Prostate gland (tissue), 2 donors: ENCODE results near the gene SPATA20. TPM values are rescaled to one million over a fixed set of nuclear protein-coding genes. Genes with fewer than 3 reads are reported as not detected.

Experiments used
- DNase-seq: peaks from one replicate; pipeline ENCODE4 v3.0.0-alpha.2; 2019; ENCODE audit warnings: low spot score
- H3K27ac ChIP-seq, 2 donors: fragments of 200-600 bp; sonication (generic); 2 replicates each; pipeline ENCODE4 v1.5.1; 2017 to 2019
- H3K27me3 ChIP-seq: fragments of 200-600 bp; sonication (generic); replicated peaks from 2 replicates; pipeline ENCODE4 v1.5.1; 2019; ENCODE audit not compliant: insufficient read depth
- H3K36me3 ChIP-seq, 2 donors: fragments of 200-600 bp; sonication (generic); 1 replicate in 1 of 2; 2 replicates in 1 of 2; pipeline versions ENCODE4 v1.5.1 to v1.8.1; 2017 to 2019
- H3K4me1 ChIP-seq: fragments of 200-600 bp; sonication (generic); replicated peaks from 2 replicates; pipeline ENCODE4 v1.5.1; 2019
- H3K4me3 ChIP-seq, 2 donors: fragments of 200-600 bp; sonication (generic); 2 replicates each; pipeline ENCODE4 v1.5.1; 2017 to 2019
- H3K9me3 ChIP-seq: fragments of 200-600 bp; sonication (generic); 2 replicates; pipeline ENCODE4 v1.5.1; 2017
- CTCF ChIP-seq, 4 experiments: fragments of 200-600 bp in 2 of 4; fragments of 450-650 bp in 2 of 4; sonication (generic) in 2 of 4; IDR thresholded peaks; 1 replicate in 3 of 4; 2 replicates in 1 of 4; pipeline ENCODE4 v1.5.1; 2016 to 2019; ENCODE audit warnings: antibody characterized with exemption in 4 of 4, mild to moderate bottlenecking in 2 of 4, moderate library complexity in 2 of 4
- POLR2A ChIP-seq: fragments of 450-650 bp; IDR thresholded peaks from one replicate; pipeline ENCODE4 v1.6.1; 2016; ENCODE audit warnings: antibody characterized with exemption, mild to moderate bottlenecking
- POLR2AphosphoS5 ChIP-seq: sonication (generic); formaldehyde crosslinking; IDR thresholded peaks from one replicate; pipeline ENCODE4 v1.6.1; 2017; ENCODE audit warnings: antibody characterized with exemption
- WGBS: methylation state at CpG from one replicate; pipeline ENCODE4 v1.1.5; 2018; 5-methylcytosine and 5-hydroxymethylcytosine counted together
- intact Hi-C: fragments of 100-400 bp; cut with DNase I; formaldehyde crosslinking; loops from one replicate; pipeline ENCODE4 v1.14.2; 2022
- total RNA-seq, 2 donors: library from RNA; depleted of rRNA; stranded (reverse); fragments of >200 nt; gene quantifications; one replicate each; pipeline ENCODE4 v1.1.0, GENCODE V29; 2016

Gene SPATA20
- total RNA-seq, 2 donors from 2014 or later, result 188 to 208 TPM

GRCh38 chr17:50581316-50581715 is 34.3 kb downstream of the SPATA20 start:
- Histone ChIP-seq H3K4me3 (no peak overlapping the region), H3K9me3 (no peaks in the 10 kb centered on the region), H3K27me3 (no peaks in the 10 kb centered on the region), H3K27ac (no peak overlapping the region), H3K36me3 (no peaks in the 10 kb centered on the region), H3K4me1 (no peaks in the 10 kb centered on the region)
- no peak for DNase-seq
- TF ChIP-seq CTCF (IDR thresholded peaks at IDR 0.05), result no peak
- no peak for TF ChIP-seq POLR2AphosphoS5
- TF ChIP-seq POLR2A, result no peak
- WGBS, result 96% methylated on average over 12 of the region's 12 CpGs
- intact Hi-C loops, result no loop called here

- WGBS, result 78% methylated on average over 2 of the region's 2 CpGs
- Histone ChIP-seq H3K4me1 (no peaks in the 10 kb centered on the region), H3K27ac (no peak overlapping the region), H3K4me3 (no peak overlapping the region), H3K27me3 (no peaks in the 10 kb centered on the region), H3K9me3 (no peaks in the 10 kb centered on the region), H3K36me3 (no peaks in the 10 kb centered on the region)
- TF ChIP-seq CTCF (IDR thresholded peaks at IDR 0.05) (no peak), POLR2AphosphoS5 (no peak), POLR2A (no peak)
- no peak for DNase-seq
- intact Hi-C loops, result no loop called here
These were observed 35.8 kb downstream of the SPATA20 start for GRCh38 chr17:50582741-50583140.

GRCh38 chr17:50583641-50584040 is 36.7 kb downstream of the SPATA20 start:
- H3K9me3 ChIP-seq, result no peaks in the 10 kb centered on the region
- peaks cover 3% of the 10 kb centered on the region for H3K4me1 ChIP-seq
- WGBS, result 78% methylated on average over 7 of the region's 7 CpGs
- TF ChIP-seq POLR2A (no peak), CTCF (IDR thresholded peaks at IDR 0.05) (no peak), POLR2AphosphoS5 (no peak)
- intact Hi-C loops, result no loop called here
- H3K36me3 ChIP-seq, result no peaks in the 10 kb centered on the region
- H3K4me3 ChIP-seq, result no peak overlapping the region
- no peak for DNase-seq
- H3K27ac ChIP-seq, result no peak overlapping the region
- no peaks in the 10 kb centered on the region for H3K27me3 ChIP-seq

- intact Hi-C loops, result no loop called here
- Histone ChIP-seq H3K36me3 (no peaks in the 10 kb centered on the region), H3K4me1 (peaks cover 8% of the 10 kb centered on the region), H3K27ac (no peak overlapping the region), H3K27me3 (no peaks in the 10 kb centered on the region), H3K4me3 (no peak overlapping the region), H3K9me3 (no peaks in the 10 kb centered on the region)
- WGBS, result 53% methylated on average over 4 of the region's 4 CpGs
- DNase-seq, result no peak
- TF ChIP-seq CTCF (IDR thresholded peaks at IDR 0.05) (no peak), POLR2A (no peak), POLR2AphosphoS5 (no peak)
These were observed 37.1 kb downstream of the SPATA20 start for GRCh38 chr17:50584116-50584515.

- no peak for TF ChIP-seq CTCF (IDR thresholded peaks at IDR 0.05)
- TF ChIP-seq POLR2A, result no peak
- TF ChIP-seq POLR2AphosphoS5, result no peak
- Histone ChIP-seq H3K4me3 (no peak overlapping the region), H3K9me3 (no peaks in the 10 kb centered on the region), H3K36me3 (no peaks in the 10 kb centered on the region), H3K4me1 (peaks cover 12% of the 10 kb centered on the region), H3K27ac (no peak overlapping the region), H3K27me3 (no peaks in the 10 kb centered on the region)
- WGBS, result 65% methylated on average over 6 of the region's 6 CpGs
- DNase-seq, result no peak
- intact Hi-C loops, result no loop called here
These were observed 37.8 kb downstream of the SPATA20 start for GRCh38 chr17:50584749-50585148.
